Endothelial cell (in vitro differentiated cells): ENCODE results near the gene EPB41L4A. TPM values are rescaled to one million over a fixed set of nuclear protein-coding genes. Genes with fewer than 3 reads are reported as not detected.

Experiments
- DNase-seq: peaks from one replicate; pipeline ENCODE4 v3.0.0; 2021; ENCODE audit warnings: low spot score
- H3K27ac Mint-ChIP-seq: one replicate; pipeline ENCODE4 v1.8.0; 2021; ENCODE audit warnings: mixed read lengths, inconsistent platforms; ENCODE audit not compliant: unreplicated experiment
- H3K27me3 Mint-ChIP-seq: one replicate; pipeline ENCODE4 v1.8.0; 2021; ENCODE audit warnings: mild to moderate bottlenecking, moderate library complexity, mixed read lengths, inconsistent platforms; ENCODE audit not compliant: unreplicated experiment
- H3K36me3 Mint-ChIP-seq: one replicate; pipeline ENCODE4 v1.8.0; 2021; ENCODE audit warnings: mild to moderate bottlenecking, low read depth, mixed read lengths, inconsistent platforms; ENCODE audit not compliant: unreplicated experiment
- H3K4me1 Mint-ChIP-seq: one replicate; pipeline ENCODE4 v1.8.0; 2021; ENCODE audit warnings: mild to moderate bottlenecking, mixed read lengths, inconsistent platforms; ENCODE audit not compliant: unreplicated experiment
- H3K4me3 Mint-ChIP-seq: one replicate; pipeline ENCODE4 v1.8.0; 2021; ENCODE audit warnings: mild to moderate bottlenecking, mixed read lengths, inconsistent platforms; ENCODE audit not compliant: unreplicated experiment
- H3K9me3 Mint-ChIP-seq: one replicate; pipeline ENCODE4 v1.8.0; 2021; ENCODE audit warnings: mixed read lengths, inconsistent platforms; ENCODE audit not compliant: unreplicated experiment
- total RNA-seq: library from RNA; stranded (reverse); fragmentation: NEBNext Ultra II Directional; extraction: Animal tissue kit (Norgen Biotek cat#: 25700); gene quantifications from one replicate; pipeline ENCODE4 v1.2.1, GENCODE V29; 2021; ENCODE audit not compliant: unreplicated experiment
- TF ChIP-seq, protein P1 (sequence below): fragments of 200-600 bp; sonication (generic); IDR thresholded peaks from one replicate; pipeline ENCODE4 v1.5.0; 2021; ENCODE audit warnings: antibody characterized with exemption; ENCODE audit not compliant: unreplicated experiment

The EPB41L4A gene
- total RNA-seq, 1 donor from 2014 or later, result 50.6 TPM

DNA sequence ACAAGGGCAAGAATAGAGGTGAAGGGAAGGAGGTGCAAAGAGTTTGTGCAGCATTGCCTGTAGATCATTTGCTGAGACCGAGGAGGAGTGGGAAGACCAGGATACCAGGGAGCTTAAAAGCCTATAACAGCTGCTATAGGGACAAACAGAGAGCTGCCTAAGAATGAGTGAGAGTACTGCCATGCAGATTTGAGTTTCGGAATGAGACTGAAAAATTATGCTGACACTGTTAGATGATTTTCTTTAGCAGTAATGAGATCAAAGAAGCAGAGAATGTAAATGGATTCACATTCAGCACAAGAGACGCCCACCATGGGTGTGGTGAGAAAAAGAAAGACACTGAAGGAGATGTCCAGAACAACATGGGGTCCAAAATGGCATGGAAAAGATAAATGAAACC lies 69.7 kb downstream of the EPB41L4A start:
- DNase-seq, result no peak
- TF ChIP-seq, protein P1, sequence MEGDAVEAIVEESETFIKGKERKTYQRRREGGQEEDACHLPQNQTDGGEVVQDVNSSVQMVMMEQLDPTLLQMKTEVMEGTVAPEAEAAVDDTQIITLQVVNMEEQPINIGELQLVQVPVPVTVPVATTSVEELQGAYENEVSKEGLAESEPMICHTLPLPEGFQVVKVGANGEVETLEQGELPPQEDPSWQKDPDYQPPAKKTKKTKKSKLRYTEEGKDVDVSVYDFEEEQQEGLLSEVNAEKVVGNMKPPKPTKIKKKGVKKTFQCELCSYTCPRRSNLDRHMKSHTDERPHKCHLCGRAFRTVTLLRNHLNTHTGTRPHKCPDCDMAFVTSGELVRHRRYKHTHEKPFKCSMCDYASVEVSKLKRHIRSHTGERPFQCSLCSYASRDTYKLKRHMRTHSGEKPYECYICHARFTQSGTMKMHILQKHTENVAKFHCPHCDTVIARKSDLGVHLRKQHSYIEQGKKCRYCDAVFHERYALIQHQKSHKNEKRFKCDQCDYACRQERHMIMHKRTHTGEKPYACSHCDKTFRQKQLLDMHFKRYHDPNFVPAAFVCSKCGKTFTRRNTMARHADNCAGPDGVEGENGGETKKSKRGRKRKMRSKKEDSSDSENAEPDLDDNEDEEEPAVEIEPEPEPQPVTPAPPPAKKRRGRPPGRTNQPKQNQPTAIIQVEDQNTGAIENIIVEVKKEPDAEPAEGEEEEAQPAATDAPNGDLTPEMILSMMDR, result no peak
- Mint-ChIP-seq H3K4me3 (no peak overlapping the region), H3K9me3 (no peaks in the 10 kb centered on the region), H3K27me3 (no peaks in the 10 kb centered on the region), H3K27ac (no peak overlapping the region), H3K36me3 (no peaks in the 10 kb centered on the region), H3K4me1 (no peaks in the 10 kb centered on the region)

DNA sequence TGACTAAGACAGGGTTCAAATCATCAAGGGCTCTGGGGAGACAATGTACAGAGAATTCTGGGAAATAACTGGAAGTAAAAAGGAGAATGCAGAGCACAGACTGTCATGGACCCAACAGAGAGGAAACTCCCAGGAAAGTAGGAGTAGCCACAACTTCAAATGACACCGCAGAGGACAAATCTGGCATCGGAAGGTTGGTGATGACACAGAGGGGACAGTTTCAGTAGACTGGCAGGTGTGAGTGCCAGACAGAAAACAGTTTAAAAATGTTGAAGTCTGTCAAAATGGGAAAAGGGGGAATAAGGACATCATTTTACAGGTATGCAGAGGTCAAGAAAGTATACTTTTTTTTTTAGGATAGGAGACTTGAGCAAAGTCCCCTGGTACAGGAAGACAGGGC lies 70.2 kb downstream of the EPB41L4A start:
- H3K4me1 Mint-ChIP-seq, result no peaks in the 10 kb centered on the region
- no peaks in the 10 kb centered on the region for H3K36me3 Mint-ChIP-seq
- no peak overlapping the region for H3K27ac Mint-ChIP-seq

GRCh38 chr5:112348387-112348786 lies 70.7 kb downstream of the EPB41L4A start:
- no peaks in the 10 kb centered on the region for H3K9me3 Mint-ChIP-seq
- peak; percentile 24 for DNase-seq
- H3K27ac Mint-ChIP-seq, result no peak overlapping the region
- TF ChIP-seq, protein P1, result no peak
- no peaks in the 10 kb centered on the region for H3K27me3 Mint-ChIP-seq
- no peaks in the 10 kb centered on the region for H3K36me3 Mint-ChIP-seq
- no peak overlapping the region for H3K4me3 Mint-ChIP-seq
- no peaks in the 10 kb centered on the region for H3K4me1 Mint-ChIP-seq

More for the DNA sequence above, 70.2 kb downstream of the EPB41L4A start:
- TF ChIP-seq, protein P1, result no peak
- no peak overlapping the region for H3K4me3 Mint-ChIP-seq
- no peaks in the 10 kb centered on the region for H3K27me3 Mint-ChIP-seq
- no peak for DNase-seq
- H3K9me3 Mint-ChIP-seq, result no peaks in the 10 kb centered on the region

DNA sequence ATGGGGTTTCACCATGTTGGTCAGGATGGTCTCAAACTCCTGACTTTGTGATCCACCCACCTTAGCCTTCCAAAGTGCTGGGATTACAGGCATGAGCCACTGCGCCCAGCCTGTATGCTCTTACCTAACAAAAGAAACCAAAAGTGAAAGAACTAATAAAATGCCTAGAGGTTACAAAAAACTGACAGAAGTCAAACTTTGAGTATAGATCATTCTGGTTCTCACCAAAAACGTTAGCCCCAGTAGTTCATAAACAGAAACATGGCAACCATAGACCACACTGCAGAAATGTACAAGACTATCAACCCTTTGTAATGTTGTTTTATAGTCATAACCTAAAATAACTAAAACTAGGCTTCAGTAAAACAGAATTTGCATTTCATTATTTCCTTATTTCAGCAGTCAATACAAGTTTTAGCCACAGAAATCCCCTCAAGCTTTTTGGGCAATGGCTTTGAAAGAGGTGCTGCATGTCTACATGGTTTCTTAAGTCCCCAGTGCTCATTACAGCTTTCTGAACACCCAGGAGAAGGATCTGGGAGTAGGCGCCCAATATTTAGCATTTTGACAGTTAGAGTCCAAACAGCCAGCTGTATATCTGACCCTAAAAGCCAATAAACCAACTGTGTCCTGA lies 72.5 kb downstream of the EPB41L4A start:
- Mint-ChIP-seq H3K4me1 (no peaks in the 10 kb centered on the region), H3K27ac (no peak overlapping the region), H3K4me3 (no peak overlapping the region), H3K27me3 (no peaks in the 10 kb centered on the region), H3K36me3 (no peaks in the 10 kb centered on the region), H3K9me3 (no peaks in the 10 kb centered on the region)
- TF ChIP-seq, protein P1, result no peak
- DNase-seq, result no peak

DNA sequence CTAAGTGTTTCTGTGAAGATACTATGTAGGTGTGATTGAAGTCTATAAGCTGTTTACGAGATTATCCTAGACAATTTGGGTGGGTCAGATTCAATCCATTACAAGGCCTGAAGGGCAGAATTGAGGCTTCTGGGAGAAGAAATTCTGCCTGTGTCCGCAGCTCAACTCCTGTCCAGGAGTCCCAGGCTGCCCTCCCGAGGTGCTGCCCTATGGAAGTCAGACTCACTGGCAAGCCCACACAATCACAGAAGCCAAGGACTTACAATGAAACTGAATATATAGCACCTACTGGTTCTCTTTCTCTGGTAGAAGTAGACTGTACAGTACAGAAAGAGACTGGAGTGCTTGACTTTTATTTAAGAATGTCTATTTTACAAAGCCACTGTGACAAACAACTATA lies 74.5 kb downstream of the EPB41L4A start:
- Mint-ChIP-seq H3K4me3 (no peak overlapping the region), H3K27ac (no peak overlapping the region), H3K27me3 (peaks cover 2% of the 10 kb centered on the region), H3K36me3 (no peaks in the 10 kb centered on the region), H3K9me3 (no peaks in the 10 kb centered on the region), H3K4me1 (no peaks in the 10 kb centered on the region)
- DNase-seq, result no peak
- TF ChIP-seq, protein P1, result no peak
